ENCODE data around the gene TRIP12.

Gene TRIP12

GRCh38 chr2:229714080-229714735 lies 207.6 kb downstream of the TRIP12 start, which contains the start of gene DNER:
TSS of gene DNER (minus strand) at chr2:229714555. CDS start at chr2:229714423, 132 bp downstream.
- Histone ChIP-seq H4K20me1 (ENCODE audit: control insufficient read depth, insufficient read depth, low read depth, low read length) (no peaks in the 10 kb centered on the region), H3K36me3 (ENCODE audit: control insufficient read depth, low read length) (no peaks in the 10 kb centered on the region), H3K4me2 (ENCODE audit: low read length) (peak within 1 kb of the TSS; percentile 73), H3F3A (ENCODE audit: control insufficient read depth, insufficient read depth) (no peaks in the 10 kb centered on the region; the same call in 1 of the 2 replicates), H3K79me2 (ENCODE audit: control insufficient read depth, low read length) (no peaks in the 10 kb centered on the region), H3K9me2 (replicated peaks; ENCODE audit: control insufficient read depth, low read length) (no peaks in the 10 kb centered on the region), H3K9me3 (ENCODE audit: control insufficient read depth, insufficient read depth, low read length) (no peaks in the 10 kb centered on the region), H3K4me3 (ENCODE audit: low read length) (peak within 1 kb of the TSS; percentile 64), H3K27ac (ENCODE audit: low read depth, low read length) (no peak within 1 kb of the TSS), H3K27me3 (ENCODE audit: control insufficient read depth, low read length) (peaks cover 80% of the 10 kb centered on the region), H3K4me1 (ENCODE audit: control insufficient read depth, low read length) (peaks cover 16% of the 10 kb centered on the region)
- TF ChIP-seq EZH2phosphoT487 (IDR thresholded peaks at IDR 0.05; ENCODE audit: borderline replicate concordance, low read length) (peak; percentile 14; the same call in 1 of the 2 replicates), CTCF (IDR thresholded peaks at IDR 0.05; ENCODE audit: low read depth, low read length, poor library complexity, severe bottlenecking) (no peak)
